ENCODE data around the gene CLNS1A.
"Not testable (repeated sequence)": the region's sequence is repeated elsewhere in the genome, so short reads cannot be mapped to it uniquely, and the experiment has no call there.

The CLNS1A gene

GRCh38 chr11:77617892-77618291 is 19.7 kb downstream of the CLNS1A start:
- no peak for DNase-seq

GRCh38 chr11:77611921-77612320 is 25.7 kb downstream of the CLNS1A start:
- DNase-seq = no peak

- DNase-seq = no peak
These were observed 28.4 kb downstream of the CLNS1A start for GRCh38 chr11:77609234-77609633.

- no peak for DNase-seq
These were observed 33.3 kb downstream of the CLNS1A start for GRCh38 chr11:77604281-77604680.

GRCh38 chr11:77602381-77603088 is 35.1 kb downstream of the CLNS1A start:
- DNase-seq = no peak

GRCh38 chr11:77598195-77598594 is 39.4 kb downstream of the CLNS1A start:
- DNase-seq = no peak

- no peak for DNase-seq
These were observed 41.0 kb downstream of the CLNS1A start for GRCh38 chr11:77596626-77597025.

GRCh38 chr11:77593883-77594282 is 43.7 kb downstream of the CLNS1A start:
- no peak for DNase-seq

- peak; percentile 62 for DNase-seq
These were observed 44.9 kb downstream of the CLNS1A start for GRCh38 chr11:77592727-77593126.

- peak; percentile 14 for DNase-seq
These were observed 47.3 kb downstream of the CLNS1A start for GRCh38 chr11:77590194-77590782.

GRCh38 chr11:77589521-77590193 is 47.9 kb downstream of the CLNS1A start, which contains the start of gene AQP11:
AQP11 (plus strand) TSS chr11:77589953; CDS start chr11:77589993, 40 bp downstream.
- peak; percentile 47 for DNase-seq

- DNase-seq = no peak
These were observed 48.4 kb downstream of the CLNS1A start for GRCh38 chr11:77589181-77589520.

- DNase-seq = no peak
These were observed 56.8 kb downstream of the CLNS1A start for GRCh38 chr11:77580712-77581337.

- not testable (repeated sequence) for DNase-seq
These were observed 62.2 kb downstream of the CLNS1A start for GRCh38 chr11:77575428-77575827.

- DNase-seq = not testable (repeated sequence)
These were observed 66.7 kb downstream of the CLNS1A start for GRCh38 chr11:77570896-77571295.

GRCh38 chr11:77569676-77570070 is 67.9 kb downstream of the CLNS1A start:
- DNase-seq = no peak

- DNase-seq = no peak
These were observed 68.5 kb downstream of the CLNS1A start for GRCh38 chr11:77568916-77569675.

GRCh38 chr11:77568306-77568705 is 69.3 kb downstream of the CLNS1A start:
- DNase-seq = no peak

Measured in NCI-H1417 treated with DMSO at 0.1 percent for 48 hours (cell line).